ENCODE measurements around the gene RFXANK.

Gene RFXANK

DNA sequence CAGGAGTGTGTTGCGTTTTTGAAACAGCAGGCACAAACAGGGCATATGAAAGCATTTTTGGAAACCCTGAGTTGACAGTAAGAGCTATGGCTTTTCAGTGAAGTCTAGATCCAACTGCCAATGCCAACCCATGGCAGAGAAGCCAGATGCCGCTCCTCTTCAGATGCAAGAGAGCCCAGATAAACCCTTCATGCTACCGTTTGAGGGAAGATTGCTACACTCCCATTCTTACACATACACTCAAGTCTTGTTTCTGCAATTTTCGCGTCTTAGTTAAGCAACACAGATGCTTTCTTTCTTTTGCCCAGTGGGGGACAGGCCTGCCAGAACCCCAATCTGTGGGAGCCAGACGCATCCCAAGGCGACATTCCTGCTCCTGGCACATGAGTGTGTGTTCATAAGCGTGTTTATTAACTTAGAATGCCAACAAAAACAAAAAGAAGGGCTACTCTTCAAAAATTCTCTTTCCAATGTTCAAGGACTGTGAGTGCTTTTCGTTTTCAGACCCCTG lies 10.5 kb upstream of the RFXANK start:
- TF ChIP-seq, protein P1, sequence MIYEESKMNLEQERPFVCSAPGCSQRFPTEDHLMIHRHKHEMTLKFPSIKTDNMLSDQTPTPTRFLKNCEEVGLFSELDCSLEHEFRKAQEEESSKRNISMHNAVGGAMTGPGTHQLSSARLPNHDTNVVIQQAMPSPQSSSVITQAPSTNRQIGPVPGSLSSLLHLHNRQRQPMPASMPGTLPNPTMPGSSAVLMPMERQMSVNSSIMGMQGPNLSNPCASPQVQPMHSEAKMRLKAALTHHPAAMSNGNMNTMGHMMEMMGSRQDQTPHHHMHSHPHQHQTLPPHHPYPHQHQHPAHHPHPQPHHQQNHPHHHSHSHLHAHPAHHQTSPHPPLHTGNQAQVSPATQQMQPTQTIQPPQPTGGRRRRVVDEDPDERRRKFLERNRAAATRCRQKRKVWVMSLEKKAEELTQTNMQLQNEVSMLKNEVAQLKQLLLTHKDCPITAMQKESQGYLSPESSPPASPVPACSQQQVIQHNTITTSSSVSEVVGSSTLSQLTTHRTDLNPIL (CRISPR knock-in tag; IDR thresholded peaks at IDR 0.05; ENCODE audit: low read depth) = no peak
- TF ChIP-seq GLIS3 (CRISPR knock-in tag; IDR thresholded peaks at IDR 0.05) (no peak), TOX (CRISPR knock-in tag; IDR thresholded peaks at IDR 0.05; ENCODE audit: borderline replicate concordance) (no peak), ZNF8 (CRISPR knock-in tag; IDR thresholded peaks at IDR 0.05) (no peak), PPARA (CRISPR knock-in tag; IDR thresholded peaks at IDR 0.05; ENCODE audit: borderline replicate concordance) (no peak), OSR1 (CRISPR knock-in tag; IDR thresholded peaks at IDR 0.05) (no peak), TCF4 (CRISPR knock-in tag; IDR thresholded peaks at IDR 0.05; ENCODE audit: borderline replicate concordance) (no peak), SNAI2 (CRISPR knock-in tag; IDR thresholded peaks at IDR 0.05) (no peak), ESRRG (CRISPR knock-in tag; IDR thresholded peaks at IDR 0.05) (no peak), ZNF70 (CRISPR knock-in tag; IDR thresholded peaks at IDR 0.05) (no peak), CSDC2 (CRISPR knock-in tag; IDR thresholded peaks at IDR 0.05) (no peak)
- TF ChIP-seq, protein P2, sequence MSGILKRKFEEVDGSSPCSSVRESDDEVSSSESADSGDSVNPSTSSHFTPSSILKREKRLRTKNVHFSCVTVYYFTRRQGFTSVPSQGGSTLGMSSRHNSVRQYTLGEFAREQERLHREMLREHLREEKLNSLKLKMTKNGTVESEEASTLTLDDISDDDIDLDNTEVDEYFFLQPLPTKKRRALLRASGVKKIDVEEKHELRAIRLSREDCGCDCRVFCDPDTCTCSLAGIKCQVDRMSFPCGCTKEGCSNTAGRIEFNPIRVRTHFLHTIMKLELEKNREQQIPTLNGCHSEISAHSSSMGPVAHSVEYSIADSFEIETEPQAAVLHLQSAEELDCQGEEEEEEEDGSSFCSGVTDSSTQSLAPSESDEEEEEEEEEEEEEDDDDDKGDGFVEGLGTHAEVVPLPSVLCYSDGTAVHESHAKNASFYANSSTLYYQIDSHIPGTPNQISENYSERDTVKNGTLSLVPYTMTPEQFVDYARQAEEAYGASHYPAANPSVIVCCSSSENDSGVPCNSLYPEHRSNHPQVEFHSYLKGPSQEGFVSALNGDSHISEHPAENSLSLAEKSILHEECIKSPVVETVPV (CRISPR knock-in tag; IDR thresholded peaks at IDR 0.05) = no peak
- TF ChIP-seq, protein P3, sequence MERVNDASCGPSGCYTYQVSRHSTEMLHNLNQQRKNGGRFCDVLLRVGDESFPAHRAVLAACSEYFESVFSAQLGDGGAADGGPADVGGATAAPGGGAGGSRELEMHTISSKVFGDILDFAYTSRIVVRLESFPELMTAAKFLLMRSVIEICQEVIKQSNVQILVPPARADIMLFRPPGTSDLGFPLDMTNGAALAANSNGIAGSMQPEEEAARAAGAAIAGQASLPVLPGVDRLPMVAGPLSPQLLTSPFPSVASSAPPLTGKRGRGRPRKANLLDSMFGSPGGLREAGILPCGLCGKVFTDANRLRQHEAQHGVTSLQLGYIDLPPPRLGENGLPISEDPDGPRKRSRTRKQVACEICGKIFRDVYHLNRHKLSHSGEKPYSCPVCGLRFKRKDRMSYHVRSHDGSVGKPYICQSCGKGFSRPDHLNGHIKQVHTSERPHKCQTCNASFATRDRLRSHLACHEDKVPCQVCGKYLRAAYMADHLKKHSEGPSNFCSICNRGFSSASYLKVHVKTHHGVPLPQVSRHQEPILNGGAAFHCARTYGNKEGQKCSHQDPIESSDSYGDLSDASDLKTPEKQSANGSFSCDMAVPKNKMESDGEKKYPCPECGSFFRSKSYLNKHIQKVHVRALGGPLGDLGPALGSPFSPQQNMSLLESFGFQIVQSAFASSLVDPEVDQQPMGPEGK (CRISPR knock-in tag; IDR thresholded peaks at IDR 0.05; ENCODE audit: borderline replicate concordance) = no peak

DNA sequence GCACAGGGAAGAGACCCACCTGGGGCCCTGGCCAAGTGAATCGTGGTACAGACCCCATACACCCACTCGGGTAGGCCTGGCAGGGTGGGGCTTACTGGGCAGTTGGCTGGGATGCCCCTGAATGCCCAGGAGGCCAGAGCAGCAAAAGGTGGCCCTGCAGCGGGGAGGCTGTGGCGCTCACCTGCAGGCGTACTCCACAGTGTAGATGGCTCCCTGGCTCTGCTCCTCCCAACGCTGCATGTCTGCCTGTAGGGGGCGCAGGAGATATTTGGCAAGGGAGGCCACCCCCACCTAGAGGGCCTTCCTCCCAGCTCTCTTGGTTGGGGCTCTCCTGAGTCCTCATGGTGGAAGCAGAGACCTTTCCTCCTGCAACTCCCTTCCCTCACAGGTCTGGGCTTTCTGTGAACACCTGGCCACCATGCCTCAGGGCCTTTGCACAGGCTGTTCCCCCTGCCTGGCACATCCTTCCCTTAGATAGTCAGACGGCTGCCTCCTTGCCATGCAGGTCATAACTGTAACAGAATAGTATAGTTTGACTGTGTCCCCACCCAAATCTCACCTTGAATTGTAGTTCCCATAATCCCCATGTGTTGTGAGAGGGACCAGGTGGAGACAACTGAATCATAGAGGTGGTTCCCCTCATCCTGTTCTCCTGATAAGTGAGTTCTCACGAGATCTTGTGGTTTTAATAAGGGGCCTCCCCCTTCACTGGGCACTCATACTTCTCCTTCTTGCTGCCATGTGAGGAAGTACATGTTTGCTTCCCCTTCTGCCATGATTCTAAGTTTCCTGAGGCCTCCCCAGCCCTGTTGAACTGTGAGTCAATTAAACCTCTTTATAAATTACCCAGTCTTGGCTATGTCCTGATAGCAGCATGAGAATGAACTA lies 6.0 kb upstream of the RFXANK start:
- TF ChIP-seq CSDC2 (CRISPR knock-in tag; IDR thresholded peaks at IDR 0.05) = no peak
- peak; percentile 96 for ATAC-seq

More for the DNA sequence above, 10.5 kb upstream of the RFXANK start:
- ATAC-seq = no peak

DNA sequence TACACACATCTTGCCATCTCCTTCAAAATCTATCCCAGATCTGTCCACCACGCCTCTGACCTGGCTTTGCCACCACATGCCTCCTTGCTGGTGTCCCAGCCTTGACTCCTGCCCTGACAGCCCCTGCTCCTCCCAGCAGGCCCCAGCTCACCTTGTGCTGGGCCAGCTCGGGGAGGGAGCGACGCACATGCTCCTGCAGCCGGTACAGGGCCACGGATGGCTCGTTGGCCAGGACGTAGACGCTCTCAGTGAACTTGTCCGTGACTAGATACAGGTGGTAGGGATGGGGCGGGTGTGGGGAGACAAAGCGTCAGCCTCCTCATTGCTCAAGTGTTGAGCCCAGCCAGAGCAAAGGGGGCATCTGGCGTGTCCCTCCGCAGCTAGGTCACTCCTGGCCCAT lies 5.3 kb upstream of the RFXANK start:
- TF ChIP-seq, protein P4, sequence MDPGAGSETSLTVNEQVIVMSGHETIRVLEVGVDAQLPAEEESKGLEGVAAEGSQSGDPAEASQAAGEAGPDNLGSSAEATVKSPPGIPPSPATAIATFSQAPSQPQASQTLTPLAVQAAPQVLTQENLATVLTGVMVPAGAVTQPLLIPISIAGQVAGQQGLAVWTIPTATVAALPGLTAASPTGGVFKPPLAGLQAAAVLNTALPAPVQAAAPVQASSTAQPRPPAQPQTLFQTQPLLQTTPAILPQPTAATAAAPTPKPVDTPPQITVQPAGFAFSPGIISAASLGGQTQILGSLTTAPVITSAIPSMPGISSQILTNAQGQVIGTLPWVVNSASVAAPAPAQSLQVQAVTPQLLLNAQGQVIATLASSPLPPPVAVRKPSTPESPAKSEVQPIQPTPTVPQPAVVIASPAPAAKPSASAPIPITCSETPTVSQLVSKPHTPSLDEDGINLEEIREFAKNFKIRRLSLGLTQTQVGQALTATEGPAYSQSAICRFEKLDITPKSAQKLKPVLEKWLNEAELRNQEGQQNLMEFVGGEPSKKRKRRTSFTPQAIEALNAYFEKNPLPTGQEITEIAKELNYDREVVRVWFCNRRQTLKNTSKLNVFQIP (CRISPR knock-in tag; IDR thresholded peaks at IDR 0.05; ENCODE audit: borderline replicate concordance, low read depth) = no peak
- TF ChIP-seq PPARA (CRISPR knock-in tag; IDR thresholded peaks at IDR 0.05; ENCODE audit: borderline replicate concordance) (no peak), RARB (CRISPR knock-in tag; IDR thresholded peaks at IDR 0.05) (no peak), ZNF70 (CRISPR knock-in tag; IDR thresholded peaks at IDR 0.05) (no peak)
- ATAC-seq = no peak

DNA sequence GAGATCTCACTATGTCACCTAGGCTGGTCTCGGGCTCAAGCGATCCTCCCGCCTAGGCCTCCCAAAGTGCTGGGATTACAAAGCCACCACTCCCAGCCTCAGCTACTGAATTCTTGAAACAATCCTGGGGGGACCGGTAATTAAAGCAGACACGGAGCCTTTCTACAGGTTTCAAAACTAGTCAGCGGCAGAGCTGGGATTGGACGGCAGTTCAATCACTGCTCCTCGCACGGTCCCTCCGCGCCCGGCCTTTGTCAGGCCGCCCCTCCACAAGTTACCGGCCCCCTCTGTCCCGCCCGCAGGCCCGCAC lies 335 bp upstream of the RFXANK start:
- peak; percentile 7 for ATAC-seq
- TF ChIP-seq, protein P1 (CRISPR knock-in tag; IDR thresholded peaks at IDR 0.05; ENCODE audit: low read depth) = no peak
- TF ChIP-seq TOX (CRISPR knock-in tag; IDR thresholded peaks at IDR 0.05; ENCODE audit: borderline replicate concordance) (no peak), PPARA (CRISPR knock-in tag; IDR thresholded peaks at IDR 0.05; ENCODE audit: borderline replicate concordance) (no peak), TCF4 (CRISPR knock-in tag; IDR thresholded peaks at IDR 0.05; ENCODE audit: borderline replicate concordance) (no peak), BACH2 (CRISPR knock-in tag; IDR thresholded peaks at IDR 0.05; ENCODE audit: borderline replicate concordance) (no peak), ZC3H10 (CRISPR knock-in tag; IDR thresholded peaks at IDR 0.05) (no peak), ARNTL (CRISPR knock-in tag; IDR thresholded peaks at IDR 0.05; ENCODE audit: borderline replicate concordance, low read depth) (no peak)
- TF ChIP-seq, protein P5, sequence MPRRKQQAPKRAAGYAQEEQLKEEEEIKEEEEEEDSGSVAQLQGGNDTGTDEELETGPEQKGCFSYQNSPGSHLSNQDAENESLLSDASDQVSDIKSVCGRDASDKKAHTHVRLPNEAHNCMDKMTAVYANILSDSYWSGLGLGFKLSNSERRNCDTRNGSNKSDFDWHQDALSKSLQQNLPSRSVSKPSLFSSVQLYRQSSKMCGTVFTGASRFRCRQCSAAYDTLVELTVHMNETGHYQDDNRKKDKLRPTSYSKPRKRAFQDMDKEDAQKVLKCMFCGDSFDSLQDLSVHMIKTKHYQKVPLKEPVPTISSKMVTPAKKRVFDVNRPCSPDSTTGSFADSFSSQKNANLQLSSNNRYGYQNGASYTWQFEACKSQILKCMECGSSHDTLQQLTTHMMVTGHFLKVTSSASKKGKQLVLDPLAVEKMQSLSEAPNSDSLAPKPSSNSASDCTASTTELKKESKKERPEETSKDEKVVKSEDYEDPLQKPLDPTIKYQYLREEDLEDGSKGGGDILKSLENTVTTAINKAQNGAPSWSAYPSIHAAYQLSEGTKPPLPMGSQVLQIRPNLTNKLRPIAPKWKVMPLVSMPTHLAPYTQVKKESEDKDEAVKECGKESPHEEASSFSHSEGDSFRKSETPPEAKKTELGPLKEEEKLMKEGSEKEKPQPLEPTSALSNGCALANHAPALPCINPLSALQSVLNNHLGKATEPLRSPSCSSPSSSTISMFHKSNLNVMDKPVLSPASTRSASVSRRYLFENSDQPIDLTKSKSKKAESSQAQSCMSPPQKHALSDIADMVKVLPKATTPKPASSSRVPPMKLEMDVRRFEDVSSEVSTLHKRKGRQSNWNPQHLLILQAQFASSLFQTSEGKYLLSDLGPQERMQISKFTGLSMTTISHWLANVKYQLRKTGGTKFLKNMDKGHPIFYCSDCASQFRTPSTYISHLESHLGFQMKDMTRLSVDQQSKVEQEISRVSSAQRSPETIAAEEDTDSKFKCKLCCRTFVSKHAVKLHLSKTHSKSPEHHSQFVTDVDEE (CRISPR knock-in tag; IDR thresholded peaks at IDR 0.05) = no peak
- TF ChIP-seq, protein P2 (CRISPR knock-in tag; IDR thresholded peaks at IDR 0.05) = no peak

All from SK-N-SH treated with all-trans-retinoic acid at 6 μM for 48 hours (cell line).